MM.1S (cell line): ENCODE data around the gene CCSER1.

ENCODE experiments used
- CTCF ChIP-seq: fragments of 300-600 bp; sonication (generic); IDR thresholded peaks from 2 replicates; pipeline ENCODE4 v1.5.1; 2016; ENCODE audit warnings: antibody characterized with exemption, low read length, mixed read lengths
- EZH2 ChIP-seq: fragments of 300-600 bp; sonication (generic); optimal IDR thresholded peaks from 2 replicates; pipeline ENCODE3; 2017; ENCODE audit warnings: low read depth, mild to moderate bottlenecking, antibody characterized with exemption, low read length, mixed read lengths
- EZH2phosphoT487 ChIP-seq: fragments of 300-600 bp; sonication (generic); IDR thresholded peaks from 2 replicates; pipeline ENCODE4 v1.6.1; 2018; ENCODE audit warnings: antibody characterized with exemption, low read length

- no peak for TF ChIP-seq CTCF
- TF ChIP-seq EZH2, result no peak
- TF ChIP-seq EZH2phosphoT487, result no peak
Measured at GRCh38 chr4:90187148-90187884, 60.1 kb downstream of the CCSER1 start.
